GM12891 (cell line): Measurements from ENCODE around the gene HS6ST3.

Experiments
- DNase-seq: peaks from one replicate; pipeline ENCODE4 v3.0.0; 2011; ENCODE audit warnings: low spot score; ENCODE audit not compliant: insufficient read length
- FAIRE-seq: peaks from 2 replicates; lab custom pipeline; 2011; peaks lifted over from hg19 to GRCh38; lab: Jason Lieb, UNC
- PAX5 ChIP-seq: IDR thresholded peaks from 2 replicates; pipeline ENCODE4 v1.6.1; 2011; ENCODE audit warnings: low read length, moderate library complexity, mild to moderate bottlenecking; ENCODE audit not compliant: insufficient read depth, severe bottlenecking
- POLR2A ChIP-seq: IDR thresholded peaks from 2 replicates; pipeline ENCODE4 v1.6.1; 2011; ENCODE audit warnings: low read depth, low read length, control low read depth
- POLR2AphosphoS5 ChIP-seq: IDR thresholded peaks from 2 replicates; pipeline ENCODE4 v1.6.1; 2011; ENCODE audit warnings: low read depth, low read length, control low read depth
- POU2F2 ChIP-seq: IDR thresholded peaks from 2 replicates; pipeline ENCODE4 v1.6.1; 2011; ENCODE audit warnings: low read depth, mild to moderate bottlenecking, control low read depth, low read length, moderate library complexity
- SPI1 ChIP-seq: IDR thresholded peaks from 2 replicates; pipeline ENCODE4 v1.6.1; 2011; ENCODE audit warnings: low read depth, low read length, control low read depth
- TAF1 ChIP-seq: IDR thresholded peaks from 2 replicates; pipeline ENCODE4 v1.6.1; 2011; ENCODE audit warnings: low read depth, low read length, control low read depth

The HS6ST3 gene

DNA sequence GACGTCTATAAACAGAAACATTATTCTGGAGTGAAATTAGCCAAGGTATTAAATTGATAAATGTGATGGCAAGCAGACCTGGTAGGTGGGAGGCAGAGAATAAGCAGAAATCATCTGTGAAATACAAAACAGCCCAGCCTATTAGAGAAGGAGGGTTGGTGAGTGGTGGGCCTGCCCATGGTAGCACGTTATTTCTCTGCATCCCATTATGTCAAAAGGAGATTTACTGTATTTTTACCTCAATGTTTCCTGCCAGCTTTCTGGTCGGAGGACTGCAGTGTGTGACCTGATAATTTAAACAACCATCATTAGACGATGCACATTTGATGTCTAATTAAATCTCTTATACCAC, 703.5 kb downstream of the HS6ST3 start:
- no peak for FAIRE-seq
- no peak for TF ChIP-seq TAF1
- no peak for TF ChIP-seq SPI1
- TF ChIP-seq POLR2A = no peak
- no peak for TF ChIP-seq POLR2AphosphoS5
- TF ChIP-seq POU2F2 = no peak
- no peak for TF ChIP-seq PAX5

DNA sequence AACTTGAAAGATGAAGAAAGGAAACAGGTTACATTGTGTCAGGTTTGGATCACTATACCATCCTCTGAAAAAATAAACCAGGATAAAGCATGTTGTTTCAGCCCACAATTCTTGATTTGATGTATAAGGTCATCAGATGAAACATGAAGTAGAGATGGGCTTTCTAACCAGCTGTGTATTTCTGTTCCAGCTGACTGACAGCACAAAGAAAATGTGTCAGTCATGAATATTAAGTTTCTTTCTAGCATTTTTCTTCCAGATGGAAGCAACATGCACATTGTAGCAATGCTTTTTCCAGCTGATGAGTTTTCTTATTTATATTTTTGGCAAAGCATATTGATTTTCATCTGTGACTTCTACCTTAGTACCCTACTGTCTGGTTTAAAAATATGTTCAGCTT, 704.8 kb downstream of the HS6ST3 start:
- FAIRE-seq (no peak), DNase-seq (no peak)
- TF ChIP-seq POLR2AphosphoS5 (no peak), PAX5 (no peak), SPI1 (no peak), POLR2A (no peak), TAF1 (no peak), POU2F2 (no peak)

More for the DNA sequence above, 703.5 kb downstream of the HS6ST3 start:
- DNase-seq = no peak

GRCh38 chr13:96795670-96796069, 705.8 kb downstream of the HS6ST3 start:
- FAIRE-seq = no peak
- TF ChIP-seq POLR2AphosphoS5 (no peak), SPI1 (no peak), PAX5 (no peak), POLR2A (no peak), TAF1 (no peak), POU2F2 (no peak)
- DNase-seq = no peak

GRCh38 chr13:96796091-96796633, 706.3 kb downstream of the HS6ST3 start:
- TF ChIP-seq TAF1 = no peak
- TF ChIP-seq PAX5 = no peak
- DNase-seq (no peak), FAIRE-seq (no peak)

GRCh38 chr13:96797136-96797535, 707.2 kb downstream of the HS6ST3 start:
- TF ChIP-seq SPI1 (no peak), PAX5 (no peak), POU2F2 (no peak), TAF1 (no peak), POLR2AphosphoS5 (no peak), POLR2A (no peak)
- FAIRE-seq = no peak
- DNase-seq = no peak

DNA sequence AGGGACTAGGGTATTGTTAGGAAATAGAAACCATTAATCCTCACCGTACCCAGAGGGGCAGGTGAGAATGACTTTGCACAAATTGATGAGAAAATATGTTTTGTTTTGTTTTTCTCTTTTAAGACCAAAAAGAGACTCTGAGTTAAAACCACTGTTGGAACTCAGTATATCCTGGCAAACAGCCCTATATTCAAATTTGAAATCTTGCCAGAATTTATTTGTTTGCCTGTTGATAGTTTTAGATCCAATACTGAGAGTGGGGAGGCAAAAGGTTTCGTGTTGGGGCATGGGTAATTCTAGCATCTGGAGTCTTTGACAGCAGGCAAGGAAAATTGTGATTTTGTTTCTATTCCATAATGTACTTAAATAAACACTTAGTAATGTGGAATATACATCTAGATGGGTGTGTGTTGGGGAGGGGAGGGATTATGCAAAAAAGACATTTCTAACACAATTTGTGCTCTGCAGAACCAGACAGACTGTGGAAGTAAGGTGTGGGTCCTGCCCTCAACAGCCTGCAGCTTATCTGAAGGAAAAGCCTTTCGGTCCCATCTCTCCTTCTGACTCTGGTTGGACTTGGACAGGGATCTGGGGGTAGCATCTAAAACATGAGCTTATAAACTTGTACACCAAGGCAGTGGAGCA, 713.7 kb downstream of the HS6ST3 start:
- FAIRE-seq (no peak), DNase-seq (no peak)
- TF ChIP-seq TAF1 (no peak), SPI1 (no peak), POU2F2 (no peak), PAX5 (no peak), POLR2AphosphoS5 (no peak), POLR2A (no peak)

GRCh38 chr13:96804174-96804573, 714.3 kb downstream of the HS6ST3 start:
- DNase-seq = no peak
- no peak for TF ChIP-seq PAX5
- TF ChIP-seq POLR2AphosphoS5 = no peak
- no peak for TF ChIP-seq POLR2A
- no peak for TF ChIP-seq POU2F2
- no peak for FAIRE-seq

- TF ChIP-seq POU2F2 (no peak), TAF1 (no peak), POLR2AphosphoS5 (no peak), POLR2A (no peak), PAX5 (no peak), SPI1 (no peak)
- DNase-seq = no peak
- no peak for FAIRE-seq
Observed at GRCh38 chr13:96806746-96807145, 716.8 kb downstream of the HS6ST3 start.

GRCh38 chr13:96809366-96810096, 719.6 kb downstream of the HS6ST3 start:
- DNase-seq (no peak), FAIRE-seq (no peak)
- TF ChIP-seq POU2F2 (no peak), PAX5 (no peak), SPI1 (no peak), TAF1 (no peak), POLR2A (no peak), POLR2AphosphoS5 (no peak)
